SU-DHL-6 (cell line): ENCODE data around the gene CACNG3.

Experiments
- H2AFZ ChIP-seq: fragments of 200-600 bp; sonication (generic); 2 replicates; pipeline ENCODE4 v1.6.1; 2014; ENCODE audit warnings: low read depth, mild to moderate bottlenecking, moderate library complexity, mixed read lengths, antibody characterized with exemption, low read length; ENCODE audit not compliant: severe bottlenecking
- H3F3A ChIP-seq: fragments of 200-600 bp; shearing (Covaris generic); 2 replicates; pipeline ENCODE4 v1.6.0; 2016; ENCODE audit warnings: antibody characterized with exemption, mild to moderate bottlenecking; ENCODE audit not compliant: insufficient read depth
- H3K27ac ChIP-seq: fragments of 200-600 bp; sonication (generic); 2 replicates; pipeline ENCODE4 v1.5.1; 2016; ENCODE audit warnings: low read depth, mild to moderate bottlenecking, low read length, moderate library complexity, mixed read lengths
- H3K27me3 ChIP-seq: fragments of 200-600 bp; sonication (generic), shearing (Covaris generic); 2 replicates; pipeline ENCODE4 v1.6.0; 2014; ENCODE audit warnings: mild to moderate bottlenecking, low read length
- H3K36me3 ChIP-seq: fragments of 200-600 bp; sonication (generic); 2 replicates; pipeline ENCODE4 v1.6.1; 2014; ENCODE audit warnings: mild to moderate bottlenecking, low read length, mixed read lengths
- H3K4me2 ChIP-seq: fragments of 300-600, 200-600 bp; shearing (Covaris generic), sonication (generic); 2 replicates; pipeline ENCODE4 v1.6.0; 2014; ENCODE audit warnings: low read length, low read depth, mild to moderate bottlenecking; ENCODE audit not compliant: poor library complexity, severe bottlenecking
- H3K4me3 ChIP-seq: fragments of 200-600 bp; sonication (generic); 2 replicates; pipeline ENCODE4 v1.5.1; 2014; ENCODE audit warnings: antibody characterized with exemption, low read length, mild to moderate bottlenecking, mixed read lengths; ENCODE audit not compliant: insufficient read depth, poor library complexity, severe bottlenecking
- H3K79me2 ChIP-seq: fragments of 200-600 bp; sonication (generic); 2 replicates; pipeline ENCODE4 v1.6.1; 2014; ENCODE audit warnings: mild to moderate bottlenecking, low read length, moderate library complexity; ENCODE audit not compliant: insufficient read depth
- H3K9ac ChIP-seq: fragments of 200-600 bp; sonication (generic); 2 replicates; pipeline ENCODE4 v1.7.0; 2014; ENCODE audit warnings: mild to moderate bottlenecking, low read length
- H3K9me2 ChIP-seq: fragments of 200-600 bp; sonication (generic); replicated peaks from 2 replicates; pipeline ENCODE4 v1.6.1; 2014; ENCODE audit warnings: low read length; ENCODE audit not compliant: insufficient read depth
- H3K9me3 ChIP-seq: fragments of 200-600 bp; sonication (generic); 2 replicates; pipeline ENCODE4 v1.6.1; 2014; ENCODE audit warnings: low read length, mixed read lengths; ENCODE audit not compliant: insufficient read depth
- H4K20me1 ChIP-seq: fragments of 200-600 bp; sonication (generic); 2 replicates; pipeline ENCODE4 v1.6.1; 2014; ENCODE audit warnings: low read depth, mild to moderate bottlenecking, antibody characterized with exemption, low read length, moderate library complexity, mixed read lengths
- CTCF ChIP-seq: fragments of 200-600 bp; sonication (generic); IDR thresholded peaks from one replicate; pipeline ENCODE4 v1.5.1; 2017; ENCODE audit warnings: antibody characterized with exemption, mild to moderate bottlenecking, low read length, moderate library complexity; ENCODE audit not compliant: insufficient read depth, poor library complexity, severe bottlenecking
- EZH2phosphoT487 ChIP-seq: fragments of 200-600 bp; sonication (generic), shearing (Covaris generic); conservative IDR thresholded peaks from 2 replicates; pipeline ENCODE4 v1.6.1; 2018; ENCODE audit warnings: mild to moderate bottlenecking, antibody characterized with exemption, low read length, moderate library complexity, mixed read lengths

CACNG3 gene

GRCh38 chr16:24396350-24397271 is 140.5 kb downstream of the CACNG3 start:
- no peaks in the 10 kb centered on the region for H3K9me2 ChIP-seq
- H3K4me3 ChIP-seq: no peak overlapping the region
- H3K36me3 ChIP-seq: no peaks in the 10 kb centered on the region
- H3F3A ChIP-seq: no peaks in the 10 kb centered on the region
- H3K4me2 ChIP-seq: no peak overlapping the region
- H3K9me3 ChIP-seq: no peaks in the 10 kb centered on the region
- H3K79me2 ChIP-seq: no peaks in the 10 kb centered on the region
- no peaks in the 10 kb centered on the region for H4K20me1 ChIP-seq
- no peak overlapping the region for H2AFZ ChIP-seq
- TF ChIP-seq CTCF (no peak), EZH2phosphoT487 (no peak)
- H3K9ac ChIP-seq: no peak overlapping the region
- no peaks in the 10 kb centered on the region for H3K27me3 ChIP-seq
- no peak overlapping the region for H3K27ac ChIP-seq

- H3K27ac ChIP-seq: no peak overlapping the region
- H4K20me1 ChIP-seq: no peaks in the 10 kb centered on the region
- H3K9me2 ChIP-seq: no peaks in the 10 kb centered on the region
- H3F3A ChIP-seq: no peaks in the 10 kb centered on the region
- no peak overlapping the region for H3K4me3 ChIP-seq
- H3K4me2 ChIP-seq: no peak overlapping the region
- no peak overlapping the region for H3K9ac ChIP-seq
- H2AFZ ChIP-seq: no peak overlapping the region
- H3K36me3 ChIP-seq: no peaks in the 10 kb centered on the region
- TF ChIP-seq CTCF (no peak), EZH2phosphoT487 (no peak)
- H3K9me3 ChIP-seq: no peaks in the 10 kb centered on the region
- H3K79me2 ChIP-seq: no peaks in the 10 kb centered on the region
- no peaks in the 10 kb centered on the region for H3K27me3 ChIP-seq
Measured at GRCh38 chr16:24409045-24409444, 152.9 kb downstream of the CACNG3 start.
